CD14-positive monocyte (primary cell): ENCODE data around the gene SPSB1. TPM values are rescaled to one million over a fixed set of nuclear protein-coding genes. Genes with fewer than 3 reads are reported as not detected.

Experiments
- DNase-seq, 3 donors: peaks; one replicate each; pipeline ENCODE4 v3.0.0-alpha.2; 2011 to 2022
- H2AFZ ChIP-seq: 2 replicates; pipeline ENCODE4 v1.6.0; 2012; ENCODE audit warnings: mild to moderate bottlenecking, low read depth, low read length, inconsistent platforms; ENCODE audit not compliant: insufficient read depth, poor library complexity, severe bottlenecking
- H3K27ac ChIP-seq, 2 donors: 1 replicate in 1 of 2; 2 replicates in 1 of 2; pipeline ENCODE4 v1.5.1; 2012 to 2013; ENCODE audit warnings: low read length in 2 of 2, control low read depth in 1 of 2, inconsistent platforms in 1 of 2, low read depth in 1 of 2, mild to moderate bottlenecking in 1 of 2
- H3K27me3 ChIP-seq, 2 donors: one replicate each; pipeline versions ENCODE4 v1.6.0 to v1.6.1; 2011 to 2013; ENCODE audit warnings: low read length in 2 of 2; ENCODE audit not compliant: control insufficient read depth in 2 of 2, insufficient read depth in 2 of 2
- H3K36me3 ChIP-seq, 2 donors: replicated peaks in 1 of 2; 1 replicate in 1 of 2; 2 replicates in 1 of 2; pipeline versions ENCODE4 v1.5.1 to v1.6.1; 2012 to 2013; ENCODE audit warnings: low read length in 2 of 2, control low read depth in 1 of 2, inconsistent platforms in 1 of 2, mild to moderate bottlenecking in 1 of 2; ENCODE audit not compliant: insufficient read depth in 2 of 2, control insufficient read depth in 1 of 2
- H3K4me1 ChIP-seq, 2 donors: 1 replicate in 1 of 2; 2 replicates in 1 of 2; pipeline versions ENCODE4 v1.5.1 to v1.6.1; 2012 to 2013; ENCODE audit warnings: low read length in 2 of 2, control low read depth in 1 of 2, inconsistent platforms in 1 of 2, mild to moderate bottlenecking in 1 of 2, moderate library complexity in 1 of 2; ENCODE audit not compliant: insufficient read depth in 2 of 2, control insufficient read depth in 1 of 2
- H3K4me2 ChIP-seq: replicated peaks from 2 replicates; pipeline ENCODE3; 2012; ENCODE audit warnings: low read length, moderate library complexity, mild to moderate bottlenecking; ENCODE audit not compliant: poor library complexity, severe bottlenecking; ENCODE audit errors: extremely low read depth
- H3K4me3 ChIP-seq, 3 experiments: fragments of 200-600 bp in 1 of 3; sonication (generic) in 1 of 3; replicated peaks in 1 of 3; 1 replicate in 2 of 3; 2 replicates in 1 of 3; pipeline ENCODE4 v1.5.1; 2011 to 2013; ENCODE audit warnings: low read length in 3 of 3, mild to moderate bottlenecking in 3 of 3, control low read depth in 2 of 3, low read depth in 2 of 3, inconsistent platforms in 1 of 3, moderate library complexity in 1 of 3
- H3K79me2 ChIP-seq: 2 replicates; pipeline ENCODE4 v1.6.0; 2012; ENCODE audit warnings: mild to moderate bottlenecking, control low read depth, inconsistent platforms, low read length, moderate library complexity; ENCODE audit not compliant: insufficient read depth
- H3K9ac ChIP-seq: 2 replicates; pipeline ENCODE4 v1.6.0; 2017; ENCODE audit warnings: low read length, mild to moderate bottlenecking; ENCODE audit not compliant: insufficient read depth, poor library complexity, severe bottlenecking
- H3K9me3 ChIP-seq, 2 donors: replicated peaks in 1 of 2; 1 replicate in 1 of 2; 2 replicates in 1 of 2; pipeline versions ENCODE4 v1.5.1 to v1.6.1; 2012 to 2013; ENCODE audit warnings: low read length in 2 of 2, control low read depth in 1 of 2; ENCODE audit not compliant: control insufficient read depth in 1 of 2, insufficient read depth in 1 of 2
- H4K20me1 ChIP-seq: 2 replicates; pipeline ENCODE4 v1.6.0; 2012; ENCODE audit warnings: mild to moderate bottlenecking, low read length, control low read depth, moderate library complexity; ENCODE audit not compliant: insufficient read depth
- H3K27ac Mint-ChIP-seq, 7 donors: one replicate each; pipeline ENCODE4 v1.8.0; 2020; ENCODE audit warnings: mild to moderate bottlenecking in 7 of 7, mixed read lengths in 7 of 7, moderate library complexity in 6 of 7, inconsistent platforms in 2 of 7
- H3K27me3 Mint-ChIP-seq, 3 donors: one replicate each; pipeline ENCODE4 v1.8.0; 2021 to 2022; ENCODE audit warnings: low read depth in 3 of 3, mild to moderate bottlenecking in 3 of 3, mixed read lengths in 3 of 3, moderate library complexity in 3 of 3, inconsistent platforms in 1 of 3
- H3K36me3 Mint-ChIP-seq, 2 donors: one replicate each; pipeline ENCODE4 v1.8.0; 2020; ENCODE audit warnings: mixed read lengths in 2 of 2, inconsistent platforms in 1 of 2, mild to moderate bottlenecking in 1 of 2
- H3K4me1 Mint-ChIP-seq: one replicate; pipeline ENCODE4 v1.8.0; 2020; ENCODE audit warnings: mild to moderate bottlenecking, mixed read lengths
- H3K4me3 Mint-ChIP-seq, 2 donors: one replicate each; pipeline ENCODE4 v1.8.0; 2020; ENCODE audit warnings: mild to moderate bottlenecking in 2 of 2, mixed read lengths in 2 of 2, moderate library complexity in 1 of 2
- H3K9me3 Mint-ChIP-seq, 7 donors: one replicate each; pipeline ENCODE4 v1.8.0; 2020 to 2022; ENCODE audit warnings: mixed read lengths in 7 of 7, mild to moderate bottlenecking in 6 of 7, moderate library complexity in 6 of 7, inconsistent platforms in 2 of 7
- WGBS: methylation state at CpG from one replicate; pipeline ENCODE4 v1.1.5; 2013; ENCODE audit warnings: missing lambda C conversion rate; ENCODE audit not compliant: insufficient coverage; 5-methylcytosine and 5-hydroxymethylcytosine counted together
- intact Hi-C, 2 donors: fragments of 100-400 bp; cut with micrococcal nuclease; formaldehyde crosslinking; loops; one replicate each; pipeline versions ENCODE4 v1.15.0 to v1.15.1; 2023
- polyA plus RNA-seq, 3 donors: library from polyadenylated mRNA; depleted of rRNA in 1 of 3; unstranded in 2 of 3; stranded (reverse) in 1 of 3; fragments of 300-500 nt in 2 of 3; fragments of >200 nt in 1 of 3; fragmentation: Illumina TruSeq in 2 of 3; gene quantifications; 1 replicate in 2 of 3; 2 replicates in 1 of 3; pipeline ENCODE4 v1.2.3, GENCODE V29; 2012 to 2021
- TF ChIP-seq, protein P1 (sequence below): fragments of 200-600 bp; IDR thresholded peaks from one replicate; pipeline ENCODE4 v1.8.0; 2022; ENCODE audit warnings: antibody characterized with exemption, mild to moderate bottlenecking

SPSB1 gene
- polyA plus RNA-seq, 3 donors: 0.15 to 1.2 (median 0.29) TPM

DNA sequence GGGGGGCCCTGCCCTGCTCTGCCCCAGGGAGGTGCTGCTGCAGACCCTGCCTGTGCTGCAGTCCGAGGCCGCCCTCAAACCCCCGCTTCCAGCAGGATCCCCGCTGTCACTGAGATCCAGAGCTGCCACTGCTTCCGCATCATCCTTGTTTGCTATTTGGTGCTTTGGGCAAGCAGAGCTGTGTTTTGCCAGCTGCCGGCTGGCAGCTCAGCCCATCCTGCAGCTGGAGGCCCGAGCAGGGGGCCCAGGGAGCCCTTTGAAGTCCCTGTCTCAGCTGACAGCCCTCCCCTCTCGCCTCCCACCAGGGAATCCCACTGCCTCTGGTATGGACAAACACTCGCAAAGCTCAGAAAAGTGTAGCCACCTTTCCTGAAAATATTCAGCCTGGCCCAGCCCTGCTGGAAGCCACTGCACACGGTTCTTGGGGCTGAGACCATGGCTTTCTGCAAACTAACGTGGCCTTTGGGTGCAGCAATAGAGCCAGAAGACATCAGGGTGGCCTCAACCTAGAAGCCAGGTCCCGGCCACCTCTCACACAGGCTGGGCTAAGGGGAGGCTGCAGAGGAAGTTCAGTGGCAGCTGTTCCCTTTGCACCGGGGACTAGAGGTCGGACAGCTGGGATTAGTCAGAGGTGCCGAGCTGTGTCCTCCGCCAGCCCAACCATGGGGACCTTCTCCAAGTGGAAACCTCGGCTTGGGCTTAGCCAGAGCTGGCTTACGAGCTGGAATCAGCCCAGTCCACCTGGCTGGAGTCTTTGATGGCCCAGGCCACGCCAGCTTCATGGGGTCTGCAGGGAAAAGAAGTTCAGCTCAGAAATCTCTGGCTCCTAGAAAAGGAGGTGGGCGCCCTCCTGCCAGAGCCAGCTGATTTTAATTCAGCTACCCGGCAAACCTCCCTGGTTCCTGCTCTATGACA is 107.1 kb downstream of the SPSB1 start:
- H3K4me3 Mint-ChIP-seq: no peak overlapping the region
- no peaks in the 10 kb centered on the region for H3K4me1 ChIP-seq
- TF ChIP-seq, protein P1, sequence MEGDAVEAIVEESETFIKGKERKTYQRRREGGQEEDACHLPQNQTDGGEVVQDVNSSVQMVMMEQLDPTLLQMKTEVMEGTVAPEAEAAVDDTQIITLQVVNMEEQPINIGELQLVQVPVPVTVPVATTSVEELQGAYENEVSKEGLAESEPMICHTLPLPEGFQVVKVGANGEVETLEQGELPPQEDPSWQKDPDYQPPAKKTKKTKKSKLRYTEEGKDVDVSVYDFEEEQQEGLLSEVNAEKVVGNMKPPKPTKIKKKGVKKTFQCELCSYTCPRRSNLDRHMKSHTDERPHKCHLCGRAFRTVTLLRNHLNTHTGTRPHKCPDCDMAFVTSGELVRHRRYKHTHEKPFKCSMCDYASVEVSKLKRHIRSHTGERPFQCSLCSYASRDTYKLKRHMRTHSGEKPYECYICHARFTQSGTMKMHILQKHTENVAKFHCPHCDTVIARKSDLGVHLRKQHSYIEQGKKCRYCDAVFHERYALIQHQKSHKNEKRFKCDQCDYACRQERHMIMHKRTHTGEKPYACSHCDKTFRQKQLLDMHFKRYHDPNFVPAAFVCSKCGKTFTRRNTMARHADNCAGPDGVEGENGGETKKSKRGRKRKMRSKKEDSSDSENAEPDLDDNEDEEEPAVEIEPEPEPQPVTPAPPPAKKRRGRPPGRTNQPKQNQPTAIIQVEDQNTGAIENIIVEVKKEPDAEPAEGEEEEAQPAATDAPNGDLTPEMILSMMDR: no peak
- no peak overlapping the region for H3K4me3 ChIP-seq
- 33% methylated on average over 21 of the region's 21 CpGs for WGBS
- H3K27ac Mint-ChIP-seq: peak overlapping the region in 1 of 7 donors; percentile 36
- H3K4me1 Mint-ChIP-seq: peaks cover 4% of the 10 kb centered on the region
- H4K20me1 ChIP-seq: no peaks in the 10 kb centered on the region
- no peak overlapping the region for H3K4me2 ChIP-seq
- no peak for DNase-seq
- H3K9me3 Mint-ChIP-seq: peaks cover 3 to 11% (median 4%) of the 10 kb centered on the region in 7 donors
- no peaks in the 10 kb centered on the region for H3K79me2 ChIP-seq
- no peaks in the 10 kb centered on the region for H3K9me3 ChIP-seq
- peaks cover 8 to 39% (median 12%) of the 10 kb centered on the region in 3 donors for H3K27me3 Mint-ChIP-seq
- no peak overlapping the region for H3K27ac ChIP-seq
- no peaks in the 10 kb centered on the region for H3K36me3 Mint-ChIP-seq
- no peak overlapping the region for H3K9ac ChIP-seq
- H3K27me3 ChIP-seq: peaks cover 0 to 18% of the 10 kb centered on the region in 2 donors
- intact Hi-C loops: no loop called here
- no peak overlapping the region for H2AFZ ChIP-seq
- H3K36me3 ChIP-seq: no peaks in the 10 kb centered on the region

DNA sequence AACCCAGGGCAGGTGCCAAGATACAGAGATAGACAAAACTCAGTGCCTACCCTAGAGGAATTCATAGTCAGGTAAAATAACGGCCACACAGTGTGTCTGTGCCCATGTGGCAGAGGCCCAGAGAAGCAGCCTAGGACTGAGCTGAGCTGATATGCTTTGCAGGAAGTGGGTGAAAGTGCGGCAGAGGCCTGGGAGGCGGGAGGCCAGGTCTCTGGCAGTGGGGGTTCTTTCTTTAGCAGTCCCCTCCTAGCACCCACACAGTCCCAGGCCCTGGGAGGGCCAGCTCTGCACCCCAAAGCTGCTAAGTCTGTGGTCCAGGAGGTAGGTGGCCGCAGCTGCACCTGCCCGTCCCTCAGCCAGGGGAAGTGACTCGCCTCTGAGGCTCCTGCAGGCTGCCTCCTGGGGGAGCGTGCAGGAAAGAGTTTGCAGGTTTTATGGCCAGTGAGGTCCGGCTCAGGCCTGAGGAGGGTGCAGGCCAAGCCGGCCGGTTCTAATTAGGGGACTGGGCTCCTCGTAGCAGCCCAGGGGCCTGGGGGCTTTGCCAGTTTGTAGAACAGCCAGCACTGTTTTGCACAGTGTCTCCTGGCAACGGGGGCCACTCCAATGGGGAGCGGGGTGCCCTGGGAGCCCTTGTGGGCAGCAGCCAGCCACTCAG is 107.9 kb downstream of the SPSB1 start:
- no peak overlapping the region for H3K27ac Mint-ChIP-seq
- H3K9me3 Mint-ChIP-seq: peaks cover 0 to 6% (median 0%) of the 10 kb centered on the region in 7 donors
- peaks cover 4% of the 10 kb centered on the region for H3K4me1 Mint-ChIP-seq
- H3K27me3 Mint-ChIP-seq: peaks cover 7 to 36% (median 14%) of the 10 kb centered on the region in 3 donors
- no peaks in the 10 kb centered on the region for H4K20me1 ChIP-seq
- no peak overlapping the region for H3K9ac ChIP-seq
- peaks cover 0 to 18% of the 10 kb centered on the region in 2 donors for H3K27me3 ChIP-seq
- H3K9me3 ChIP-seq: no peaks in the 10 kb centered on the region
- no peak for DNase-seq
- WGBS: 26% methylated on average over 11 of the region's 13 CpGs
- no peak overlapping the region for H3K4me3 Mint-ChIP-seq
- no peaks in the 10 kb centered on the region for H3K79me2 ChIP-seq
- no peak overlapping the region for H3K4me2 ChIP-seq
- no peaks in the 10 kb centered on the region for H3K36me3 ChIP-seq
- no peak overlapping the region for H2AFZ ChIP-seq
- TF ChIP-seq, protein P1: no peak
- H3K4me3 ChIP-seq: no peak overlapping the region
- no peaks in the 10 kb centered on the region for H3K36me3 Mint-ChIP-seq
- H3K4me1 ChIP-seq: no peaks in the 10 kb centered on the region
- intact Hi-C loops: no loop called here
- H3K27ac ChIP-seq: no peak overlapping the region
